HG03095 (cell line): ENCODE results near the gene SDF2.
"Not testable (repeated sequence)": the region's sequence is repeated elsewhere in the genome, so short reads cannot be mapped to it uniquely, and the experiment has no call there.

Experiments
- ATAC-seq: cut with Tn5 transposase; IDR thresholded peaks from one replicate; pipeline ENCODE4 v1.9.1; 2021; ENCODE audit warnings: moderate library complexity; ENCODE audit not compliant: unreplicated experiment

The SDF2 gene

DNA sequence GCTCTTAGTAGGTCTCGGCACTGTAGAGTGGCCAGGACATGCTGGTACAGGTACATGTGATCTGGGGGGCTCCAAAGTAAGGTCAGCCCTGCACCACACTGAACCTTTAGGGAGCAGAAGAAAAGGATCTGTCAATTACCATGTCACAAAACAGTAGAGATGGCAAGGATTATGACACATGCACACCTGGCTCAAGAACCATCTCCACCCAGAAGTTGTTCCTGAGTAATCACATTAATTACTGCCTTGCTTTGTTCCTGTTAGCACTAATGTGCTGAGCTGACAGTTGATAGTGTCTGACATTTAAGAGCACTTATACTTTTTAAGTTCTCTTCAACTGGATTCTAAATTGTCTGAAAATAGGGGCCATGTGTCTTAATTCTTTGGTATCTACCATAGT, 26.2 kb downstream of the SDF2 start:
- ATAC-seq: no peak

DNA sequence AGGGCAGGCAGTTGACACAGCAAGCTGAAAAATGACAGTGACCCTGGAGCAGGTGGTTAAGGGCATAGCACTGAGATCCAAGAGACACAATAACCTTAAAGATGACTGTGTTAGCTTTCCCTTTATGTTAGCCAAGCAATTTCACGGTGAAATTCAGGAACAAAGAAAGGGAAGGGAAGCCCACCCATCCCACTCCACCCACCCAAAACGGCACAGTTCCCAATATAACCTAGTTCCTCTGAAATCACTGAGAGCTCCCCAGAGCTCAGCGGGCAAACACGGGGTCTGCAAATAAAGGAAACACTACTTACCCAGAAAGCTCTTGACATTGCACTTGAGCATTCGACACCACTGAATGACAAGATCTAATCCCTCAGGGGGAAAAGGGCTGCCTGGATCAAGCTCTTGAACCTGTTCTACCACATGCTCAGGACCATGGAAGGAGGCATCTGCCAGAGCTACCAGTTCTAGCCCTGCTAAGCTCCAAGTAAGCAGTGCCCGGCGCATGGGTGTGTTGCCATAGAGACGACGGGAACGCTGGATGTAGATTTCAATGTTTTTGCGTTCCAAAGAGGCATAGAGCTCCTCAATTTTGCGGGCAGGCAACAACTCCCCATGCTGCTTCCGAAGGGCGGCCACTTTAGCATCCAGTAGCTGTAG, 27.4 kb downstream of the SDF2 start:
- no peak for ATAC-seq

DNA sequence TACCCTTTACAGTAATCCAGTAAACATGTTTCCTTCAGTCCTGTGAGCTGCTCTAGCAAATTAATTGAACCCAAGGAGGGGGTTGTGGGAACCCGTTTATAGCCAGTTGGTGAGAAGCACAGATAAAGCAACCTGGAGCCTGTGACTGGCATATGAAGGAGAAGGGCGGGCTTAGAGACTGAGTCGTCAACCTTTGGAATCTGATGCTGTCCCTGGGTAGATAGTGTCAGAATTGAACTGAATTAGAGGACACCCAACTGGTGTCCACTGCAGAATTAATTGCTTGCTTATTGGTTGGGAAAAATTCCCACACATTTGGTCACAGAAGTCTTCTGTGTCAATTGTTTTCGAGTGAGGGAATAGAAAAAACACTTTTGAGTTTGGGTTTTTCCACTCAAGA, 34.9 kb downstream of the SDF2 start:
- ATAC-seq: no peak

DNA sequence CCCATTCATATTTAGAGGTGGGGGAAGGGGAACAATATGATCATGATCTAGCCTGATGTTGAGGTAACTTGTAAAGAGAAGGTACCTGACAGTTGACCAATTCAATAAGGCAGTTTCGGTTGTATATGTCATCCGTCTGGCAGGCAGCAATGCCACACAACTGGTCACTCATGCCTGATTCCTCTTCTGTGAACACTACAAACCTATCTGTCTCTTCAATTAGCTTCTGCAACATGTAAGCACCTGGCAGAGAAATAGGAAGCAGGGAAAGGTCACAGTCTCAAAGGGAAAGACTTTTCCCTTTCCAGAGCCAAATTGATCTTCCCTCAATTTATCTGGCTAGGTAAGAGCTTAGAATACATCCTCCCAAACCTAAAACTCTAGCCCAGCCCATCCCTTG, 37.6 kb downstream of the SDF2 start:
- ATAC-seq: no peak

DNA sequence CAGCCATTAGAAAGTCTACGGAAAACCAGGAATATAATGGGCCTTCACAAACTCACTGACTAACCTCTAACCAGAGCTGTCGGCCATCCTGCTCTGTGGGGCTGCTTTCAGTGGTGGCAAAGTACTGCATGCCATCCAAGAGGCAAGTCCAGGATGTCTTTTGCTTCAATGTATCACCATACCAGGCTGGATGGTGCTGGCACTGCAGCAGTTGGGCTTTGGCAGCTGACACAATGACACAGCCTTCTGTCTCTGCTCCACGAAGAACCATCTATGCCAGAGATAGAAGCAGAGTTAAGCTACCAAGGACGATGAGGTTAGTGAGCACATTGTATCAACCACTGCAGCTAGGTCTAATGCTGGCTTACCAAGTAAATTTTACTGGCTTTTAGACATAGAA, 38.0 kb downstream of the SDF2 start:
- no peak for ATAC-seq

DNA sequence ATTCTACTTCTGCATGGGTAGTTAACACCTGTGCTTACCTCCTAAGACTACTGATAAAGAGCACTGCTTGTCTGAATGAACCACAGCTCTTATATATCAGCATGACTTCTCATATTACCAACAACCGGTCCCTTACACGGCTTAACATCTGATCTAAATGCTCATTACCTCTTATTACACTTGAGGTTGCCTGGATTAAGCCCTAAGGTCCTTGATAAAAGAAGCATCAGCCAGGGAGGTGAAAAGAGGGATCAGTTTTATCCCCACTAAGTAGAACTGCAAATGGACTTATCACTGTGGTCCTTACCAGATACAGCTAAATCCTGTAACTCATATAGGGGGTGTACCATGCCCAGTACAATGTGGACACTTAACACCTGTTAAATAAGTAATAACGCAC, 39.5 kb downstream of the SDF2 start:
- ATAC-seq: no peak

DNA sequence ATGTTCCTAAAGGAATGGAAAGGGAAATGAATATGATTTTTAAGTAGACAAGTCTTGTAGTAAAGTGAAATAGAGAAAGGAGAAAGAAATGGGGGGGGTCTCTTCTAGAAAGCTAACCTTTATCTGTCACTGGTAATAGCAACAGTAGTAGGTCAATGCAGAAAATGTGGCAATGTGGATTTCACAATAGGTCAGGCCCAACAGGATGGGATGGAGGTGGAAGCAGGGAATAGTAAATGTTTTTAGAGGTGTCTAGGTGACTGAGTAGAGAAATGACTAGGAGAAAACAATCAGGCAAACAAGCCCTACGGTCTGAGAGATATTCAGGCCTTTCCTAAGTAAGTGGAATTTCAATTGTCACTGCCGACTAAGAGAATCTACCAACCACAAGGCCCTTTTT, 41.7 kb downstream of the SDF2 start:
- no peak for ATAC-seq

DNA sequence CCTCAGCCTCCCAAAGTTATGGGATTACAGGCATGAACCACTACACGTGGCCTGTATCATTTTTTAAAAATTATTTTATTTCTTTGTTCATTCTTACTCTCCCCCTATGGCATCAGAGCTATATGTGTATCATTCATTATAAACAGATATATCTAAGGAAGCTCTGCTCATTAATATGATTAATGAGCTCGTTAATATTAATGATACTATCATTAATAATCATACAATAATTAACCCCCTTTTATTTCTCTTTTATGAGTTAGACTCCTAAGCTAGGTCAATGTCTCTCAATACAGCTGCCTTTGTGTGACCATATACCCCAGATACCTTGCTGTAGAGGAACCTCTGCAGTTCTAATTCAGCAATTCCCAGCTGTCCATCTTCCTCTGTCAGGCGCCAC, 43.2 kb downstream of the SDF2 start:
- ATAC-seq: no peak

DNA sequence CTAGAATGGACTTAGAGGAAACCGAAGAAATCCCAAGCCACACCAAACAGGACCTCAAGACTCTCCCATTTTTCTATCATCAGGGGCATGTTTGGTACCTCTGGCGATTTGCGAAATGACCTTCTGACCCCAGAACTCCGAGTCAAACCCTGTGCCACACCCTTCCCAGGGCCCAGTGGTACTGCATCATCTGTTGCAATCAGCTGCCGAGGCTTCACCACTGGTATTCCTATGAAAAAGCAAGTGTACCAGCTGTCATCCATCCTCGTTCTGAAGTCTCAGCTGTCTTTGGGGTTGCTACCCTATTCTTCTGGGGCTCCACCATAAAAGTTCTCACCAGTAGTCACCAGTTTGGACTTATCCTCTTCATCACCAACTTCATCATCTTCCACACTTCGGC, 45.4 kb downstream of the SDF2 start:
- ATAC-seq: no peak

DNA sequence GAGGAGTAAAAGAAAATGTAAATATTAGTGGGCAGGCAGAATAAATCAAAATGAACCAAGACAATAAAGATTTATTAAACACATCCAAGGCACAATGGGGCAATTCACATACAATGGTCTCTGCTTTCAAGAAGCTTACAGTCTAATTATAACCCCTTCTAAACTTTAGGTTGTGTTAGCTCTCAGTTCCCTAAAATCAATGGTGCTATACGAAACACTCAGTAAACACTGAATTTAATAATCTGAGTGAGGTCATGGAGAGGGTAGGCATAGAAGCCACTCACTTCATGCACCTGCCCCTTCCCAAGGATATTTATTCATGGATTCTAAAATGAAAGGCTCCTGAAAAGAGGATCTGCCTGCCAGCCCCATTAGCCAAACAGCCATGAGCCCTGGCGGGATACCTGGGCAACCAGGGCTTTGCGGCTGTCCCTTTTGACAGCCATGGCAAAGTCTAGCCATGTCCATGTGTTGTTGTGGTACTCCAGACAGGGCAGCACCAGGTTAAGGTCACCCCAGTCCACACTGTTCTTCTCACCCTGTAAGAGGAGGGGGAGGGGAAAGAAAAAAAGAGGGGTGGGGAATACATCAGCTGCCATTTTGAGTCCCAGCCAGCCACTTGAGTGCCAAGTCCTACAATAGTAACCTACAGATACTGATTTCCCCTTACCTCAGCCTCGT, 46.3 kb downstream of the SDF2 start:
- ATAC-seq: no peak

DNA sequence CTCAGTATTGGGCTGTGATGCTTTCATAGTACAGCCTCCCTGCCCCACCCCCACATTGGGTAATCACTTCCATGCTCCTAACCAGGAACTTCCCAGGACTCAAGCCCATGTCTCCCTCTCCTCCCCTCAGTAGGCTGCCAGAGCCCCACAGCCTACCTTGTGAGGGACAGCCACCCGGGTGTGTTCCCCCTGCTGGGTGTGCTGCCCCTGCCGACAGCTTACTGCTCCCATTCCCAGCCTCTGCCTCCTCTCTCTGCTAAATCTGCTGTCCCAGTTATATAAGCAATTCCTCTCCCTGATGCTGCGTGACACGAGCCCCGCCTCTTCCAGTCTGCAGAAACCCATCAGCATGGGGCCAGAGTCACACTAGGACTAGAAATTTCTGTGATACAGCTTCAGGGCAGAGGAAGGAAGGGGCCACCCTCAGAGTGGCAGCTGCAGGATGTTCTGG, 47.8 kb downstream of the SDF2 start, which contains the start of gene RSKR:
Gene RSKR, minus strand, starts transcription at position 255 of the 451 bp plus-strand sequence. Its CDS starts 24 bp downstream, at position 231.
- ATAC-seq: no peak

DNA sequence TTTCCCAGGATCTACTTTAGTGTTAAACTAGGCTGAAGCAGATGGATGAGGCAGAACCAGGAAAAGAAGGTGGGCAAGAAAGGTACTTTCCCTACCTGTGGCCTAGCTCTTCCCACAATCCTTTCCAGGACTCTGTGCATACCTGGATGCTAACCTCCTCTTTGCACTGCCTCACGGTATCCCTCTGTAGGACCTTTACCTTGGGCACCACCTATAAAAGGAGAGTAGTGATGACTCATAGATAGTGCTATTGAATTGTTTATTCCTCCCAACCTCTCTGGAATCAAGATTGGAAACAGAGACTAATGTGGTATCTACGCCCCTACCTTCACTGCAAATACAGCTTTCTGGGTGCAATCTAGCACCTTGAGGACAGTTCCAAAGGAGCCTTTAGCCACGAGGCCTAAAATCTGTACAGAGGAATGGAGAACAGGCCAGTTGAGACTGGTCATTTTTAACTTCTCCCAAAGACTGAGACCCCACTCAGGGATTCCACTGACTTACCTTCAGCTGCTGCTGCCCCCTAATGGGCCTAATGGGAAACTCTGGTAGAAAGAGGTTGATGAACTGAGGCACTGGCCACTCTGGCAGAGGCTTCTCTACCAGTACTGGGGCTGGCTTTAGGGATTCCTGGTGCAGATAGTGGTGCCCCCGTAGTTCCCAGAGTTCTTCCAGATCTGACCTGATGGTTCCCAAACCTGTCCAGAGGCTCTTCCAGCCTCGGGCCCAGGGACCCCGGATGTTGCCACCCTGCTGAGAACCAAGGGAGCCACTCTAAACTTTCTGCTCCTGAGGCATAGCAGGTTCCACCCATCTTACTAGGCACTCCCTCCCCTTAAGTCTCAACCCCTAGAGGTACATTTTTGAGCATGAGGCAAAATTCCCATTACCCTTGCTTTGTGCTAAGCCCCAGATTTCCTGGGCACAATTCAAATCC, 48.5 kb downstream of the SDF2 start:
- ATAC-seq: no peak

DNA sequence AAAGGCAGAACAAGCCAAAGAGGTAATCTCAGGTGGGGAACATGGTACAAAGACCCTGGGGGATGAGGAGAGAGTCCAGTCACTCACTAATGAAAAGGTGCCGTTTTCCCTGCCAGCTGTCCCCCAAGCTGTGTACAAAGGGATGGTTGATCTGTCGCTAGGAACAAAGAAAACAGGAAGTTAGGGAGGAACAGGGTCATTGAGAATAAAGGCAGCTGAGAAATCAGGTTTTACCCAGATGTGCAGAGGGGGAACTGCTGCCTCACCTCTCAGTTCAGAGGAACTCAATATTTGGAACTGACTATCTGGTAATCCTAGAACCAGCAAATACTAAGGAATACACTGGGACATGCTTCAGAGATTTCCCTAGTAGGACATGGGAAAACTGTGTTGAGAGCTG, 49.2 kb downstream of the SDF2 start:
- ATAC-seq: no peak

DNA sequence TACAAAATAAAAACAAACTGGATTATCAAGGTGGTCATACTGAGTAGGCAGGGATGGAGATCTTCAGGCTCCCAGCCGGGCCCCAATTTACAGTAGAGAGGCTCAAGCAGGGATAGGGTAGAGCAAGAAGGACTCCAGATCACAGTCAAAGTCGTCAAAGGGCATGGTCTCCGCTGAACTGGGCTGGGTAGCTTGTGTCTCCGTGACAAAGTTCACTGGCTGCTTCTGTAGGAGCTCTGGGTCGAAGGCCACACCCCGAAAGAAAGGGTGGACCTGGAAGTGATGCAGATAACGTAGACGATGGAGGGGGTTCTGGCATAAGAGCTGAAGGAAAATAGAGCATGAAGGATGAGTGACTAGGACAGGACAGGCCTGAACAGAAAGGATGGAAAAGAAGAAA, 51.3 kb downstream of the SDF2 start:
- ATAC-seq: no peak

DNA sequence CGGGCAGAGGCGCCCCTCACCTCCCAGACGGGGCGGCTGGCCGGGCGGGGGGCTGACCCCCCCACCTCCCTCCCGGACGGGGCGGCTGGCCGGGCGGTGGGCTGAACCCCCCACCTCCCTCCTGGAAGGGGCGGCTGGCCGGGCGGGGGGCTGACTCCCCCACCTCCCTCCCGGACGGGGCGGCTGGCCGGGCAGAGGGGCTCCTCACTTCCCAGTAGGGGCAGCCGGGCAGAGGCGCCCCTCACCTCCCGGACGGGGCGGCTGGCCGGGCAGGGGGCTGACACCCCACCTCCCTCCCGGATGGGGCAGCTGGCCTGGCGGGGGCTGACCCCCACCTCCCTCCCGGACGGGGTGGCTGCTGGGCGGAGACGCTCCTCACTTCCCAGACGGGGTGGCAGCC, 57.7 kb downstream of the SDF2 start:
- not testable (repeated sequence) for ATAC-seq

DNA sequence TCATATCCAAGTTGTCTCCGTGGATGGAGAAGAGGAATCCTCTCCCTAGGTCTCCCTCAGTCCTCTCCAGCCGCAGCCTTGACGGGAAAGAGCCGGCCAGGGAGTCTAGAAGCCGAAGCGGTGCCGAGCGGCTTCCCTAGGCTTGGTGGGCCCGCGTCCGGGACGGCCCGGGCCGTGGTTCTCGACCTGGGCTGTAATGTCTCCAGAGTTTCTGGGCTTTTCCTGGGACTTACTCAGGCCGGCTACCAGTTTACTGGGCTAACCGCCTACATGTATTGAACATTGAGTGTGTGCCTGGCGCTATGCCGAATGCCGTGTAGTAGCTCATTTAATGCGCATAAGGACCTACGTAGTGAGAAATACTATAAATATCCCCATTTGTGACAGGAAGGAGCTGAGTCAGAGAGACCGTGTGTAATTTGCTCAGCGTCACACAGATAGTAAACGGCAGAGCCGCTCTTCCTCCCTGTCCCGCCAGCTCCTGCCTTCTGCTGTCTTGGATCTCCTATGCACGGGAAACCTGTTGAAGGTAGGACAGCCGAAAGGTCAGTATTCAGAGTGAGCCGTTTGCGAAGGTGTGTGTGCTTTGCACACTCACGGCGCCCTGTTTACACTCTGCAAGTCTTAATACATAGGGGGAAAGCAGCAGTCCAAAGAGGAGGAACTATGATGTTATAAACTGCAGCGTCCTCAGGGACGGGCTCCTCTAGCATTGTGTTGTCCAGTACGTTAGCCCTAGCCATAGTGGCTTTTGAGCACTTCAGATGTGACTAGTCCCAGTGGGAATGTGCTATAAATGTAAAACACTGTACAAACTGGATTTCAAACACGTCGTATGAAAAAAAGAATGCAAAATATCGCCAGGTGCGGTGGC, 62.2 kb downstream of the SDF2 start:
- ATAC-seq: peak; percentile 37

DNA sequence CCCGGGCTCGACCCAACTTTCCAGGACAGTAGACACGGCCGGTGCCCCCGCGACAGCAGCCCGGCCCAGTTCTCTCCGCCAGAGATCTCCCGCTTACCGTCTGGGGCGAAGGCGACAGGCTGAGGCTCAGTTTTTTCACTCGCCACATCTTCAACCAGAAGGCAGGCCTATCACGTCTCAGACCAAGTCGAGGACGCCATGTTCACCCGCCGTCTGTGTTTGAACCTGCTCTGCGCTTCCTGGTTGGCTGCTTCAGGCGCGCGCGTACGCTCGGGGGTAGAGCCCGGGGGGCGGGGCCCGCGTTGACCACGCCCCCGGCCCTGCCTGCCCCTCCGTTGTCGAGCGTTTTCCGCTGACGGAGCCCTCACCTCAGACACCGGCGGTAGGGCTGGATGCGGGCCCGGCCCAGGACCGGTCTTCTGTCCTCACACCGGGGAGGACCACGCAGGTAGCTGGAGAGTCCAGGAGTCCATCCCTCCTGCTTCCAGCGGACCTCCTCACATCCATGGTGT, 62.9 kb downstream of the SDF2 start, which contains the start of gene SPAG5:
Gene SPAG5, minus strand, starts transcription at position 227 of the 512 bp plus-strand sequence. Its CDS starts 79 bp downstream, at position 148.
- ATAC-seq: peak; percentile 78

DNA sequence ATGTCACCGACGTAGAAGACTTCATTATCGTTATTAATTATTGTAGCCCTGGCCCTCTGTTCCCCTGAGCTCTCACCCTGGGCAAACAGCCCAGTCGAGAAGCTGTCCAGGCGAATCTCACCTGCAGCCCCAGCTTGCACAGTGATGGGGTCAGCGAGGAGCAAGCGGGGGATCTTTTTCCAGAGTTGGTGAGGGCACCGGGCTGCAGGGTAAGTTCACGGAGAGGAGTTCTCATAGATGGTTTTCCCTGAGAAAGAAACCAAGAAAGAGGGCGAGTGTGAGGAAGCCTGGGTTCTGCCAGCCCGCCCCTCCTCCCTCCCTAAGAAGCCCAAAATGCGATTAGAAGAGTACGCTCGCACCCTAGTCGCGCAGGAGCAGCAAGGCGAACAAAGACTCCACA, 63.3 kb downstream of the SDF2 start:
- ATAC-seq: no peak
